Fibroblast of villous mesenchyme (primary cell): Measurements from ENCODE around the gene TKFC. TPM values are rescaled to one million over a fixed set of nuclear protein-coding genes. Genes with fewer than 3 reads are reported as not detected.

Experiments used
- DNase-seq: peaks from one replicate; pipeline ENCODE4 v3.0.0-alpha.2; 2010; ENCODE audit warnings: low read depth
- H3K4me3 ChIP-seq: 2 replicates; pipeline ENCODE4 v1.5.1; 2011; ENCODE audit warnings: low read depth, mild to moderate bottlenecking, low read length
- CTCF ChIP-seq: IDR thresholded peaks from 2 replicates; pipeline ENCODE4 v1.5.1; 2012; ENCODE audit warnings: low read depth, mild to moderate bottlenecking, low read length; ENCODE audit not compliant: insufficient read depth
- total RNA-seq: library from RNA; depleted of rRNA; stranded (reverse); fragments of >200 nt; gene quantifications from 2 replicates; pipeline ENCODE4 v1.2.3, GENCODE V29; 2012

TKFC gene
- total RNA-seq, 1 donor, result 23.7 TPM

- DNase-seq, result no peak
- no peak for TF ChIP-seq CTCF
- no peak overlapping the region for H3K4me3 ChIP-seq
These were observed 17.3 kb downstream of the TKFC start for GRCh38 chr11:61350336-61350735.

- no peak for TF ChIP-seq CTCF
- no peak for DNase-seq
- no peak overlapping the region for H3K4me3 ChIP-seq
These were observed 17.8 kb downstream of the TKFC start for GRCh38 chr11:61350803-61351202.

- DNase-seq, result no peak
- TF ChIP-seq CTCF, result no peak
- no peak overlapping the region for H3K4me3 ChIP-seq
These were observed 19.0 kb downstream of the TKFC start for GRCh38 chr11:61352038-61352437.

DNA sequence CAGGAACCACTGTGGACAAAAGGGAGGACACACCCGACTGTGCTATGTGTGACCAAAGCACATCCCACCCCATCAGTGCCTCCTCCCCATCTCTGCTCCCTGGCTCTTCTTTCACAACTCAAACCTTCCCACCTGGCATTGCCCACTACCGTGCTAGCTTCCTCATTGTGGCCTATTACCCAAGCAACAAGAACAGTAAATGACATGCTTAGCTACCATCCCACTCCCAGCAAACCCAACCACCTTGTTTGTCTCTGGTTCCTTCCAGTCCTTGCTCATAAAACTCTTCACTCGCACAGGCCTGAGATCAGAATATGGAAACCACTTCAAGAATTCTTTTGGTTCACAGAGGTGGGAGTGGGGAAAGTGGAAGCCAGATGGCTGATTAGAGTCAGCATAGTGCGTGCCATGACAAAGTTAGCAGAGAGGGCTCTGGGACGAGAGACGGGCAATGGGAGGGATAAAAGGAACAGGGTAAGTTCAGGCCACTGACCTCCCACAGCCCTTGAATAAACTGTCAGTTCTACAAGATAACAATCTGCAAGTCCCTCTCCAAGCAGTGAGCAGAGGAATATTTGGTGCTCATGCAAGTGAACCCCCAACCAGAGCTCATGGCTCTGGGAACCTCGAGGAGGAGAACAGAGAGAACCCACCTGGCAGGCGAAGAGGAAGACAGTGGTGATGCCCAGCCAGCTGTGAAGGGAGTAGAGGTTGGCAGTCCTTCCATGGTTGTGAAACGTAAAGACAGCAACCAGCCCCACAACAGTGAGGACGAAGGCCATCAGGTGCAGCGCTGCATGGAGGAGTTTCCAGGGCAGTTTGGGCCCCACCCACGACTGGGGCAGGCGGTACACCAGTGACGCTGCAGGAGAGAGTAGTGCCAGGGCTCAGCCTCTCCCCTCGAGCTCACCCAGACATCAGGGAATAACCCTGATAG is 20.4 kb downstream of the TKFC start:
- no peak for DNase-seq
- H3K4me3 ChIP-seq, result no peak overlapping the region
- TF ChIP-seq CTCF, result no peak

DNA sequence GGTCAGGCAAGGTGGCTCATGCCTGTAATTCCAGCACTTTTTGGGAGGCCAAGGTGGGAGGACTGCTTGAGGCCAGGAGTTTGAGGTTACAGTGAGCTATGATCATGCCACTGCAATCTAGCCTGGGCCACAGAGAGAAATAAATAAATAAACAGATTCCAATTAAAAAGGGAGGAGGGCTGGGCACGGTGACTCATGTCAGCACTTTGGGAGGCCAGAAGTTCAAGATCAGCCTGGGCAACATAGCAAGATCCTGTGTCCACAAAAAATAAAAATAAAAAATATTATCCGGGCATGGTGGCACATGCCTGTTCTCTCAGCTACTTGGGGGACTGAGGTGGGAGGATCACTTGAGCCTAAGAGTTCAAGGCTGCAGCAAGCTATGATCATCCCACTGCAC is 21.2 kb downstream of the TKFC start:
- no peak overlapping the region for H3K4me3 ChIP-seq
- no peak for TF ChIP-seq CTCF
- DNase-seq, result no peak

DNA sequence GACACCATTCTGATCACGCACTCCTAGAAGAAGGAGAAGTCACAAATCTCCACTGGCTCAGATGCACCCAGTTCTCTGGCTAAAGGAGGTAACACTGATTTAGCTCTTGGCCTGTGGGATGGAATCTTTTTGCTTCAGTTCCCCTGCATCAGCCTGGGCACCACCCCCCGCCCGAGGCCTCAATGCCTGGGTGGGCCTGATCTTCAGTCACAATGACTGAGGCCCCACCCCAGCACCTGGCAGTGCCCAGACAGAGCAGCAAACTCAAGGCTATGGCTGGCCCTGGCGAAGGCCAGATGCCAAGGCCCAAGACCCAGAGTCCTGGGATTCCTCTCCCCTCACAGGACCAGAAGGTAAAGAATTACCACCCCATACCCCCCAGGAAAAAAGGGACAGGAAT is 23.7 kb downstream of the TKFC start:
- TF ChIP-seq CTCF, result no peak
- DNase-seq, result no peak
- H3K4me3 ChIP-seq, result no peak overlapping the region

DNA sequence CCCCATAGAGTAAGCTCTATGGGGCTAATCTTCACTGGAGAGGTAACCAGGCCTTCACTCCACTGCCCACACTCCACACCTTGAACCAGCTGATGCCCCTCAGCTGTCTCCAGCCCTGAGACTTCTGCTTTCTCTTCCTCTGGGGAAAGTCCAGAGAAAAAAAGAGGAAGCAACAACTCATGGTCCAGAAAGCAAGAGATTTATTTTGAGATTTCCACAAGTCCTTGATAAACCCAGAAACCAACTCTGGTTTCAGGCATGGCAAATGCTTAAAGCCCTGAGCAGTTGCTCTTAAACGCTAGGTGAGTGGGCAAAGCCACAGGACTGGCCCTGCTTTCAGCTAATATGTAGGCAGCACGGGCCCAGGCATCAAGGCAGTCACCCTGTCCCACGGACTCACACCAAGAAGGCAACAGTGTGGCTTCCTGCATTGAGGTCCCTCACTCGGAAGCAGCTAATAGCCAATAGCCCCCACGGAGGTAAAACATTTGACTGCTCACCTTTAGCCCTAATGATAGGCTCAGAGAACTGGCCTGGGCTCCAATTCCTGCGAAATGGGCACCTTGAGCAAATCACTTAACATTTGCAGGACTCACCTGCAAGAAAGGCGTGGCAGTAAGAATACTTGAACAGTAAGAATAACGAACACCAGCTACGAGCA is 24.3 kb downstream of the TKFC start:
- no peak for TF ChIP-seq CTCF
- no peak overlapping the region for H3K4me3 ChIP-seq
- no peak for DNase-seq
